GM12878 (cell line): ENCODE data around the gene CDKN2A. TPM values are rescaled to one million over a fixed set of nuclear protein-coding genes. Genes with fewer than 3 reads are reported as not detected.

ENCODE experiments used
- BMI1 ChIP-seq: fragments of 450-650 bp; IDR thresholded peaks from 2 replicates; pipeline ENCODE4 v1.6.1; 2016; ENCODE audit warnings: mild to moderate bottlenecking, moderate library complexity, borderline replicate concordance
- EZH2 ChIP-seq: IDR thresholded peaks from 2 replicates; pipeline ENCODE4 v1.6.1; 2012; ENCODE audit warnings: low read depth, mild to moderate bottlenecking, control low read depth, inconsistent platforms, low read length, borderline replicate concordance; ENCODE audit not compliant: control insufficient read depth
- GABPA ChIP-seq: IDR thresholded peaks from 2 replicates; pipeline ENCODE4 v1.6.1; 2014; ENCODE audit warnings: antibody characterized with exemption, low read depth, mild to moderate bottlenecking, inconsistent platforms
- GATAD2B ChIP-seq: fragments of 450-650 bp; conservative IDR thresholded peaks from 2 replicates; pipeline ENCODE4 v1.6.1; 2017; ENCODE audit warnings: low read depth, mild to moderate bottlenecking, moderate library complexity
- MYB ChIP-seq: fragments of 150-350 bp; IDR thresholded peaks from 2 replicates; pipeline ENCODE4 v1.6.1; 2014; ENCODE audit warnings: mild to moderate bottlenecking, low read depth, low read length, borderline replicate concordance
- SIX5 ChIP-seq: IDR thresholded peaks from 2 replicates; pipeline ENCODE4 v1.6.1; 2011; ENCODE audit warnings: mild to moderate bottlenecking, low read depth, low read length, moderate library complexity; ENCODE audit not compliant: severe bottlenecking
- ZNF384 ChIP-seq: IDR thresholded peaks from 2 replicates; pipeline ENCODE4 v1.6.1; 2012; ENCODE audit warnings: low read depth, mild to moderate bottlenecking, low read length, improper control_type of control experiment, borderline replicate concordance
- ZNF687 ChIP-seq: fragments of 450-650 bp; IDR thresholded peaks from 2 replicates; pipeline ENCODE4 v1.6.1; 2017; ENCODE audit warnings: mild to moderate bottlenecking, moderate library complexity
- polyA plus RNA-seq, 11 experiments: library from polyadenylated mRNA; depleted of rRNA in 4 of 11; unstranded in 6 of 11; stranded (reverse) in 5 of 11; fragments of >200 nt; fragmentation: Nextera tagmentation in 4 of 11; fragmentation: Illumina TruSeq in 1 of 11; extraction: Ambion mirVana in 4 of 11; extraction: Trizol in 1 of 11; gene quantifications; 1 replicate in 1 of 11; 2 replicates in 10 of 11; pipeline versions ENCODE4 v1.2.1 to v1.2.3, GENCODE V29; 2011 to 2016; ENCODE audit warnings: inconsistent platforms in 2 of 11, missing spikeins in 2 of 11, low read depth in 1 of 11
- total RNA-seq, 4 experiments: library from RNA; depleted of rRNA in 3 of 4; stranded (reverse); fragments of >200 nt in 3 of 4; fragmentation: Illumina TruSeq in 1 of 4; extraction: Trizol in 1 of 4; gene quantifications; 2 replicates each; pipeline versions ENCODE4 v1.2.1 to v1.2.3, GENCODE V29; 2013 to 2021
- TF ChIP-seq, protein P1 (sequence below): fragments of 450-650 bp; formaldehyde crosslinking; IDR thresholded peaks from 2 replicates; pipeline ENCODE4 v1.4.0; 2020; ENCODE audit warnings: mild to moderate bottlenecking, moderate library complexity
- TF ChIP-seq, protein P2 (sequence below): fragments of 150-350 bp; IDR thresholded peaks from 2 replicates; pipeline ENCODE4 v1.6.1; 2016; ENCODE audit warnings: low read depth, low read length
- TF ChIP-seq, protein P3 (sequence below): IDR thresholded peaks from 2 replicates; pipeline ENCODE4 v1.6.1; 2011; ENCODE audit warnings: mild to moderate bottlenecking, low read depth, low read length, moderate library complexity; ENCODE audit not compliant: insufficient replicate concordance
- TF ChIP-seq, protein P4 (sequence below), 3 experiments: IDR thresholded peaks in 2 of 3; conservative IDR thresholded peaks in 1 of 3; 2 replicates each; pipeline ENCODE4 v1.5.1; 2011; ENCODE audit warnings: low read depth in 3 of 3, low read length in 3 of 3, mild to moderate bottlenecking in 3 of 3, control low read depth in 2 of 3, moderate library complexity in 2 of 3, inconsistent platforms in 1 of 3, mixed read lengths in 1 of 3; ENCODE audit not compliant: control insufficient read depth in 2 of 3, insufficient read depth in 1 of 3; ENCODE audit errors: extremely low read depth in 1 of 3

Gene CDKN2A
- total and polyA plus RNA-seq, 10 of the 15 experiments (the other 5 are each of a cell fraction or from before 2014, with no cell fraction given) = 0.84 to 41.2 (median 18.4) TPM

DNA sequence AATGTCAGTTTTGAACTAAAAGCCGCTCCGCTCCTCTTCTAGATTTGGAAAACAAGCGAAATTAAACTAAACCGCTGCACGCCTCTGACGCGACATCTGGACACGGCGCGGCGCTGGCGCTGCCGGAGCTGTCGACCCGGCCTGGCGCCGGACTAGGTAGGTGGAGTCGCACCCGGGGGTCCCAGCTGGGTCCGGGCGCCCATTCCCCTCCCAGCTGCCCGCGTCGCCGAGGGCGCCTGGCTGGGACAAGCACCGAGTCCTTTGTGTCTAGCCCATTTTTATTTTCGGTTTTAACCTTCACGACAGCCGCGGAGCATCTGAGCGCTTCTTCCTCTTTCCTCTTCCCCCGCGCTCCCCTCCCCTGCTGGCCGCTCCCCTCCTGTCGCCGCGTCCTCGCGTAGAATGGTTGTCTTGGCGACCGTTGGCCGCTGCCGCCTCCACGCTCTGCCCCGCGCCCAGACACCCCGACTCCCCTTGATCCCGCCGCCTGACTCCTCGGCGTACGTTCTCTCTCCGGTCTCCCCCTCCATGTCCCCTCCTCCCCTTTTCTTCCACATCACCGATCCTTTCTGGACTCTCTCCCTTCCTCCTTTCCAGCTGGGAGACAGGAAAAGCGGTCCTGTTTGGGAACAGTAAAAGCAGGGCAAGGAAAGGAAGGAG is 944 bp upstream of the CDKN2A start (continued):
- no peak for TF ChIP-seq EZH2
- TF ChIP-seq, protein P1, sequence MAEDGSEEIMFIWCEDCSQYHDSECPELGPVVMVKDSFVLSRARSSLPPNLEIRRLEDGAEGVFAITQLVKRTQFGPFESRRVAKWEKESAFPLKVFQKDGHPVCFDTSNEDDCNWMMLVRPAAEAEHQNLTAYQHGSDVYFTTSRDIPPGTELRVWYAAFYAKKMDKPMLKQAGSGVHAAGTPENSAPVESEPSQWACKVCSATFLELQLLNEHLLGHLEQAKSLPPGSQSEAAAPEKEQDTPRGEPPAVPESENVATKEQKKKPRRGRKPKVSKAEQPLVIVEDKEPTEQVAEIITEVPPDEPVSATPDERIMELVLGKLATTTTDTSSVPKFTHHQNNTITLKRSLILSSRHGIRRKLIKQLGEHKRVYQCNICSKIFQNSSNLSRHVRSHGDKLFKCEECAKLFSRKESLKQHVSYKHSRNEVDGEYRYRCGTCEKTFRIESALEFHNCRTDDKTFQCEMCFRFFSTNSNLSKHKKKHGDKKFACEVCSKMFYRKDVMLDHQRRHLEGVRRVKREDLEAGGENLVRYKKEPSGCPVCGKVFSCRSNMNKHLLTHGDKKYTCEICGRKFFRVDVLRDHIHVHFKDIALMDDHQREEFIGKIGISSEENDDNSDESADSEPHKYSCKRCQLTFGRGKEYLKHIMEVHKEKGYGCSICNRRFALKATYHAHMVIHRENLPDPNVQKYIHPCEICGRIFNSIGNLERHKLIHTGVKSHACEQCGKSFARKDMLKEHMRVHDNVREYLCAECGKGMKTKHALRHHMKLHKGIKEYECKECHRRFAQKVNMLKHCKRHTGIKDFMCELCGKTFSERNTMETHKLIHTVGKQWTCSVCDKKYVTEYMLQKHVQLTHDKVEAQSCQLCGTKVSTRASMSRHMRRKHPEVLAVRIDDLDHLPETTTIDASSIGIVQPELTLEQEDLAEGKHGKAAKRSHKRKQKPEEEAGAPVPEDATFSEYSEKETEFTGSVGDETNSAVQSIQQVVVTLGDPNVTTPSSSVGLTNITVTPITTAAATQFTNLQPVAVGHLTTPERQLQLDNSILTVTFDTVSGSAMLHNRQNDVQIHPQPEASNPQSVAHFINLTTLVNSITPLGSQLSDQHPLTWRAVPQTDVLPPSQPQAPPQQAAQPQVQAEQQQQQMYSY (CRISPR knock-in tag) = no peak
- TF ChIP-seq, protein P2, sequence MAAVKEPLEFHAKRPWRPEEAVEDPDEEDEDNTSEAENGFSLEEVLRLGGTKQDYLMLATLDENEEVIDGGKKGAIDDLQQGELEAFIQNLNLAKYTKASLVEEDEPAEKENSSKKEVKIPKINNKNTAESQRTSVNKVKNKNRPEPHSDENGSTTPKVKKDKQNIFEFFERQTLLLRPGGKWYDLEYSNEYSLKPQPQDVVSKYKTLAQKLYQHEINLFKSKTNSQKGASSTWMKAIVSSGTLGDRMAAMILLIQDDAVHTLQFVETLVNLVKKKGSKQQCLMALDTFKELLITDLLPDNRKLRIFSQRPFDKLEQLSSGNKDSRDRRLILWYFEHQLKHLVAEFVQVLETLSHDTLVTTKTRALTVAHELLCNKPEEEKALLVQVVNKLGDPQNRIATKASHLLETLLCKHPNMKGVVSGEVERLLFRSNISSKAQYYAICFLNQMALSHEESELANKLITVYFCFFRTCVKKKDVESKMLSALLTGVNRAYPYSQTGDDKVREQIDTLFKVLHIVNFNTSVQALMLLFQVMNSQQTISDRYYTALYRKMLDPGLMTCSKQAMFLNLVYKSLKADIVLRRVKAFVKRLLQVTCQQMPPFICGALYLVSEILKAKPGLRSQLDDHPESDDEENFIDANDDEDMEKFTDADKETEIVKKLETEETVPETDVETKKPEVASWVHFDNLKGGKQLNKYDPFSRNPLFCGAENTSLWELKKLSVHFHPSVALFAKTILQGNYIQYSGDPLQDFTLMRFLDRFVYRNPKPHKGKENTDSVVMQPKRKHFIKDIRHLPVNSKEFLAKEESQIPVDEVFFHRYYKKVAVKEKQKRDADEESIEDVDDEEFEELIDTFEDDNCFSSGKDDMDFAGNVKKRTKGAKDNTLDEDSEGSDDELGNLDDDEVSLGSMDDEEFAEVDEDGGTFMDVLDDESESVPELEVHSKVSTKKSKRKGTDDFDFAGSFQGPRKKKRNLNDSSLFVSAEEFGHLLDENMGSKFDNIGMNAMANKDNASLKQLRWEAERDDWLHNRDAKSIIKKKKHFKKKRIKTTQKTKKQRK = no peak
- TF ChIP-seq ZNF384 = no peak
- TF ChIP-seq BMI1 = peak; percentile 94
- no peak for TF ChIP-seq GABPA
- TF ChIP-seq, protein P3, sequence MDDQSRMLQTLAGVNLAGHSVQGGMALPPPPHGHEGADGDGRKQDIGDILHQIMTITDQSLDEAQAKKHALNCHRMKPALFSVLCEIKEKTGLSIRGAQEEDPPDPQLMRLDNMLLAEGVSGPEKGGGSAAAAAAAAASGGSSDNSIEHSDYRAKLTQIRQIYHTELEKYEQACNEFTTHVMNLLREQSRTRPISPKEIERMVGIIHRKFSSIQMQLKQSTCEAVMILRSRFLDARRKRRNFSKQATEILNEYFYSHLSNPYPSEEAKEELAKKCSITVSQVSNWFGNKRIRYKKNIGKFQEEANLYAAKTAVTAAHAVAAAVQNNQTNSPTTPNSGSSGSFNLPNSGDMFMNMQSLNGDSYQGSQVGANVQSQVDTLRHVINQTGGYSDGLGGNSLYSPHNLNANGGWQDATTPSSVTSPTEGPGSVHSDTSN = no peak
- TF ChIP-seq, protein P4, sequence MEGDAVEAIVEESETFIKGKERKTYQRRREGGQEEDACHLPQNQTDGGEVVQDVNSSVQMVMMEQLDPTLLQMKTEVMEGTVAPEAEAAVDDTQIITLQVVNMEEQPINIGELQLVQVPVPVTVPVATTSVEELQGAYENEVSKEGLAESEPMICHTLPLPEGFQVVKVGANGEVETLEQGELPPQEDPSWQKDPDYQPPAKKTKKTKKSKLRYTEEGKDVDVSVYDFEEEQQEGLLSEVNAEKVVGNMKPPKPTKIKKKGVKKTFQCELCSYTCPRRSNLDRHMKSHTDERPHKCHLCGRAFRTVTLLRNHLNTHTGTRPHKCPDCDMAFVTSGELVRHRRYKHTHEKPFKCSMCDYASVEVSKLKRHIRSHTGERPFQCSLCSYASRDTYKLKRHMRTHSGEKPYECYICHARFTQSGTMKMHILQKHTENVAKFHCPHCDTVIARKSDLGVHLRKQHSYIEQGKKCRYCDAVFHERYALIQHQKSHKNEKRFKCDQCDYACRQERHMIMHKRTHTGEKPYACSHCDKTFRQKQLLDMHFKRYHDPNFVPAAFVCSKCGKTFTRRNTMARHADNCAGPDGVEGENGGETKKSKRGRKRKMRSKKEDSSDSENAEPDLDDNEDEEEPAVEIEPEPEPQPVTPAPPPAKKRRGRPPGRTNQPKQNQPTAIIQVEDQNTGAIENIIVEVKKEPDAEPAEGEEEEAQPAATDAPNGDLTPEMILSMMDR (IDR thresholded peaks at IDR 0.05 in 2 of 3, conservative IDR thresholded peaks at IDR 0.05 in 1 of 3; ENCODE audit: control insufficient read depth in 2 of 3, extremely low read depth in 1 of 3, insufficient read depth in 1 of 3, low read depth in 3 of 3, low read length in 3 of 3) = no peak
- no peak for TF ChIP-seq MYB
- TF ChIP-seq SIX5 = no peak
- TF ChIP-seq GATAD2B = no peak
- TF ChIP-seq ZNF687 = no peak
